GM12891 (cell line): ENCODE measurements around the gene CTXN3.

Experiments
- PAX5 ChIP-seq: IDR thresholded peaks from 2 replicates; pipeline ENCODE4 v1.6.1; 2011; ENCODE audit warnings: low read length, moderate library complexity, mild to moderate bottlenecking; ENCODE audit not compliant: insufficient read depth, severe bottlenecking
- POLR2A ChIP-seq: IDR thresholded peaks from 2 replicates; pipeline ENCODE4 v1.6.1; 2011; ENCODE audit warnings: low read depth, low read length, control low read depth
- POLR2AphosphoS5 ChIP-seq: IDR thresholded peaks from 2 replicates; pipeline ENCODE4 v1.6.1; 2011; ENCODE audit warnings: low read depth, low read length, control low read depth
- POU2F2 ChIP-seq: IDR thresholded peaks from 2 replicates; pipeline ENCODE4 v1.6.1; 2011; ENCODE audit warnings: low read depth, mild to moderate bottlenecking, control low read depth, low read length, moderate library complexity
- SPI1 ChIP-seq: IDR thresholded peaks from 2 replicates; pipeline ENCODE4 v1.6.1; 2011; ENCODE audit warnings: low read depth, low read length, control low read depth
- TAF1 ChIP-seq: IDR thresholded peaks from 2 replicates; pipeline ENCODE4 v1.6.1; 2011; ENCODE audit warnings: low read depth, low read length, control low read depth

DNA sequence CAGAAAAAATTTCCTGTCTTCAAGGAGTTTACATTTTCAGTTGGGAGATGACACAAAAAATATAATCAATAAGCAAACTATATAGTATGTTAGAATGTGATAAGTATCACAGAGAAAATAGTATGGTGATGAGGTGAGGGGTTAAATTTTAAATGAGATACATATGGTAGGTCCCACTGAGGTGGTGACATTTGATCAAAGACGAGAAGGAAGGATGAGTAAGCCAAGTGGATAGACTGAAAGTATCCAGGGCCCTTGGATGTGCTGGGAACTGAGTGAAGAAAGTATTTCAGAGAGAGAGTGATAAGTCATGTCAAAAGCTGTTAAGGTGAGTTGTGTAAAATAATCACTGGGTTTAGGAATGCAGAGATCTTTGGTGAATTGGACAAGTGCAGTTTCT, 57.8 kb downstream of the CTXN3 start:
- no peak for TF ChIP-seq POLR2A
- TF ChIP-seq POLR2AphosphoS5, result no peak
- TF ChIP-seq TAF1, result no peak
- TF ChIP-seq POU2F2, result no peak
- no peak for TF ChIP-seq PAX5
- no peak for TF ChIP-seq SPI1
